ENCODE measurements around the gene FARP2.

Gene FARP2

GRCh38 chr2:241501099-241501541 is 145.0 kb downstream of the FARP2 start:
- no peak for TF ChIP-seq POU6F1 (CRISPR knock-in tag; IDR thresholded peaks at IDR 0.05; ENCODE audit: borderline replicate concordance, low read depth)
- TF ChIP-seq ARNTL (CRISPR knock-in tag; IDR thresholded peaks at IDR 0.05; ENCODE audit: borderline replicate concordance, low read depth) = no peak
- TF ChIP-seq ZNF565 (CRISPR knock-in tag; conservative IDR thresholded peaks at IDR 0.05; ENCODE audit: low read depth) = no peak
- no peak for TF ChIP-seq ESRRG (CRISPR knock-in tag; IDR thresholded peaks at IDR 0.05)
- TF ChIP-seq RARB (CRISPR knock-in tag; IDR thresholded peaks at IDR 0.05) = no peak
- TF ChIP-seq SNAI2 (CRISPR knock-in tag; IDR thresholded peaks at IDR 0.05) = no peak
- no peak for TF ChIP-seq GLIS3 (CRISPR knock-in tag; IDR thresholded peaks at IDR 0.05)
- TF ChIP-seq PPARA (CRISPR knock-in tag; IDR thresholded peaks at IDR 0.05; ENCODE audit: borderline replicate concordance) = no peak
- TF ChIP-seq PATZ1 (CRISPR knock-in tag; IDR thresholded peaks at IDR 0.05; ENCODE audit: borderline replicate concordance) = no peak
- TF ChIP-seq ZFP3 (CRISPR knock-in tag; IDR thresholded peaks at IDR 0.05) = no peak
- TF ChIP-seq TCF4 (CRISPR knock-in tag; IDR thresholded peaks at IDR 0.05; ENCODE audit: borderline replicate concordance) = no peak
- no peak for ATAC-seq

- no peak for ATAC-seq
Observed at GRCh38 chr2:241501551-241501950, 145.5 kb downstream of the FARP2 start.

More at GRCh38 chr2:241501551-241501950, 145.5 kb downstream of the FARP2 start:
- TF ChIP-seq POU6F1 (CRISPR knock-in tag; IDR thresholded peaks at IDR 0.05; ENCODE audit: borderline replicate concordance, low read depth) (no peak), CSRNP3 (CRISPR knock-in tag; IDR thresholded peaks at IDR 0.05) (no peak), TOX (CRISPR knock-in tag; IDR thresholded peaks at IDR 0.05; ENCODE audit: borderline replicate concordance) (no peak), ISL1 (CRISPR knock-in tag; IDR thresholded peaks at IDR 0.05) (no peak), OSR1 (CRISPR knock-in tag; IDR thresholded peaks at IDR 0.05) (no peak), BACH2 (CRISPR knock-in tag; IDR thresholded peaks at IDR 0.05; ENCODE audit: borderline replicate concordance) (no peak), PPARA (CRISPR knock-in tag; IDR thresholded peaks at IDR 0.05; ENCODE audit: borderline replicate concordance) (no peak), ZNF565 (CRISPR knock-in tag; conservative IDR thresholded peaks at IDR 0.05; ENCODE audit: low read depth) (no peak), ZNF8 (CRISPR knock-in tag; IDR thresholded peaks at IDR 0.05) (no peak), ZFP3 (CRISPR knock-in tag; IDR thresholded peaks at IDR 0.05) (no peak), RARB (CRISPR knock-in tag; IDR thresholded peaks at IDR 0.05) (no peak), ESRRG (CRISPR knock-in tag; IDR thresholded peaks at IDR 0.05) (no peak), TSHZ2 (CRISPR knock-in tag; IDR thresholded peaks at IDR 0.05) (no peak), GLIS3 (CRISPR knock-in tag; IDR thresholded peaks at IDR 0.05) (no peak), ZNF70 (CRISPR knock-in tag; IDR thresholded peaks at IDR 0.05) (no peak), PATZ1 (CRISPR knock-in tag; IDR thresholded peaks at IDR 0.05; ENCODE audit: borderline replicate concordance) (no peak)
